ENCODE results near the gene UPK1A. TPM values are rescaled to one million over a fixed set of nuclear protein-coding genes. Genes with fewer than 3 reads are reported as not detected.

The UPK1A gene
- total and polyA plus RNA-seq, 5 experiments from 2014 or later, result not detected

GRCh38 chr19:35715355-35715809 is 49.1 kb downstream of the UPK1A start:
- Mint-ChIP-seq H3K4me3 (peak overlapping the region in 5 of 10 donors; percentile 92 to 99 (median 94)), H3K9me3 (no peaks in the 10 kb centered on the region), H3K4me1 (peaks cover 45 to 78% (median 70%) of the 10 kb centered on the region in 4 donors), H3K27me3 (no peaks in the 10 kb centered on the region), H3K27ac (peak overlapping the region in 5 of 10 donors; percentile 56 to 97 (median 95)), H3K36me3 (peaks cover 0 to 4% (median 0%) of the 10 kb centered on the region in 3 donors)
- ATAC-seq (no peak), DNase-seq (no peak)
- POLR2A ChIA-PET, result interaction anchor here (1.0 to 4.9 kb wide), 4 partner anchors 13 to 25 kb away, joined by 3 to 24 read pairs (median 8); no protein-coding TSS in a partner anchor

- Mint-ChIP-seq H3K36me3 (peaks cover 0 to 9% (median 0%) of the 10 kb centered on the region in 3 donors), H3K9me3 (no peaks in the 10 kb centered on the region), H3K27ac (peak overlapping the region; percentile 89 to 97 (median 94)), H3K27me3 (no peaks in the 10 kb centered on the region), H3K4me3 (peak overlapping the region; percentile 89 to 99 (median 94)), H3K4me1 (peaks cover 42 to 77% (median 65%) of the 10 kb centered on the region in 4 donors)
- ATAC-seq, result no peak
- peak in 3 of 10 donors; percentile 22 to 32 (median 27) for DNase-seq
- POLR2A ChIA-PET, result interaction anchor here (1.0 to 4.9 kb wide), 4 partner anchors 14 to 24 kb away, joined by 3 to 24 read pairs (median 8); no protein-coding TSS in a partner anchor
Observed at GRCh38 chr19:35715981-35716800, 49.9 kb downstream of the UPK1A start.

GRCh38 chr19:35716801-35717664 is 50.7 kb downstream of the UPK1A start:
- H3K27ac Mint-ChIP-seq, result peak overlapping the region; percentile 89 to 97 (median 94)
- peaks cover 0 to 17% (median 0%) of the 10 kb centered on the region in 3 donors for H3K36me3 Mint-ChIP-seq
- peaks cover 41 to 74% (median 64%) of the 10 kb centered on the region in 4 donors for H3K4me1 Mint-ChIP-seq
- ATAC-seq (peak; percentile 83 to 85), DNase-seq (peak; percentile 73 to 99 (median 96))
- POLR2A ChIA-PET, result interaction anchor here (0.8 to 3.0 kb wide), 5 partner anchors 14 to 31 kb away, joined by 3 to 29 read pairs (median 4); partner anchors contain the start of genes IGFLR1 and LIN37
- peak overlapping the region; percentile 89 to 99 (median 94) for H3K4me3 Mint-ChIP-seq
- no peaks in the 10 kb centered on the region for H3K27me3 Mint-ChIP-seq
- H3K9me3 Mint-ChIP-seq, result no peaks in the 10 kb centered on the region

- Mint-ChIP-seq H3K9me3 (no peaks in the 10 kb centered on the region), H3K4me3 (peak within 1 kb of the TSS; percentile 90 to 99 (median 94)), H3K27me3 (no peaks in the 10 kb centered on the region), H3K27ac (peak within 1 kb of the TSS; percentile 91 to 97 (median 94)), H3K4me1 (peaks cover 38 to 72% (median 60%) of the 10 kb centered on the region in 4 donors), H3K36me3 (peaks cover 0 to 25% (median 0%) of the 10 kb centered on the region in 3 donors)
- ATAC-seq (peak; percentile 31 to 34), DNase-seq (peak in 1 of 10 donors; percentile 91)
- POLR2A ChIA-PET, result interaction anchor here (0.8 to 3.0 kb wide), 8 partner anchors 10 to 40 kb away, joined by 3 to 29 read pairs (median 4); partner anchors contain the start of genes IGFLR1, LIN37, PROSER3 and PSENEN
Observed at GRCh38 chr19:35717665-35718344, 51.5 kb downstream of the UPK1A start, which contains the start of gene KMT2B. KMT2B (plus strand) TSS chr19:35718003; CDS start chr19:35718019, 16 bp downstream.

- H3K4me1 Mint-ChIP-seq, result peaks cover 33 to 66% (median 53%) of the 10 kb centered on the region in 4 donors
- peaks cover 0 to 32% (median 0%) of the 10 kb centered on the region in 3 donors for H3K36me3 Mint-ChIP-seq
Observed at GRCh38 chr19:35718345-35719041, 52.2 kb downstream of the UPK1A start.

GRCh38 chr19:35719402-35720162 is 53.3 kb downstream of the UPK1A start:
- Mint-ChIP-seq H3K36me3 (peaks cover 0 to 43% (median 6%) of the 10 kb centered on the region in 3 donors), H3K9me3 (no peaks in the 10 kb centered on the region), H3K4me3 (peak overlapping the region; percentile 82 to 92 (median 88)), H3K4me1 (peaks cover 23 to 59% (median 42%) of the 10 kb centered on the region in 4 donors), H3K27ac (peak overlapping the region in 9 of 10 donors; percentile 71 to 94 (median 90)), H3K27me3 (no peaks in the 10 kb centered on the region)
- DNase-seq (no peak), ATAC-seq (no peak)
- POLR2A ChIA-PET, result interaction anchor here (0.6 to 4.3 kb wide), 5 partner anchors 20 to 209 kb away, joined by 4 to 29 read pairs (median 6); partner anchors contain the start of genes IGFLR1, PROSER3, PSENEN and U2AF1L4

More at GRCh38 chr19:35718345-35719041, 52.2 kb downstream of the UPK1A start:
- POLR2A ChIA-PET, result interaction anchor here (0.5 to 4.3 kb wide), 10 partner anchors 10 to 1320 kb away, joined by 3 to 29 read pairs (median 4); partner anchors contain the start of genes IGFLR1, LIN37, PROSER3 and PSENEN
- H3K4me3 Mint-ChIP-seq, result peak overlapping the region; percentile 82 to 92 (median 88)
- H3K27me3 Mint-ChIP-seq, result no peaks in the 10 kb centered on the region
- peak overlapping the region; percentile 57 to 94 (median 90) for H3K27ac Mint-ChIP-seq
- DNase-seq, result peak in 9 of 10 donors; percentile 36 to 72 (median 46)
- H3K9me3 Mint-ChIP-seq, result no peaks in the 10 kb centered on the region
- ATAC-seq, result peak in 1 of 2 donors; percentile 0

- Mint-ChIP-seq H3K36me3 (peaks cover 0 to 48% (median 6%) of the 10 kb centered on the region in 3 donors), H3K27ac (peak overlapping the region in 5 of 10 donors; percentile 51 to 87 (median 74))
Observed at GRCh38 chr19:35720163-35720524, 53.8 kb downstream of the UPK1A start.

GRCh38 chr19:35720648-35721047 is 54.3 kb downstream of the UPK1A start:
- POLR2A ChIA-PET, result interaction anchor here (0.9 to 4.3 kb wide), 2 partner anchors 19 to 28 kb away, joined by 3 to 26 read pairs; partner anchors contain the start of gene LIN37
- no peak for ATAC-seq
- H3K4me1 Mint-ChIP-seq, result peaks cover 19 to 49% (median 36%) of the 10 kb centered on the region in 4 donors
- DNase-seq, result no peak
- no peaks in the 10 kb centered on the region for H3K9me3 Mint-ChIP-seq
- H3K36me3 Mint-ChIP-seq, result peaks cover 0 to 54% (median 8%) of the 10 kb centered on the region in 3 donors
- no peaks in the 10 kb centered on the region for H3K27me3 Mint-ChIP-seq
- H3K27ac Mint-ChIP-seq, result peak overlapping the region in 1 of 10 donors; percentile 74
- peak overlapping the region in 4 of 10 donors; percentile 15 to 75 (median 20) for H3K4me3 Mint-ChIP-seq

More at GRCh38 chr19:35720163-35720524, 53.8 kb downstream of the UPK1A start:
- Mint-ChIP-seq H3K4me1 (peaks cover 19 to 54% (median 38%) of the 10 kb centered on the region in 4 donors), H3K27me3 (no peaks in the 10 kb centered on the region), H3K9me3 (no peaks in the 10 kb centered on the region), H3K4me3 (peak overlapping the region in 5 of 10 donors; percentile 38 to 65 (median 58))
- POLR2A ChIA-PET, result interaction anchor here (0.6 to 4.3 kb wide), 3 partner anchors 20 to 209 kb away, joined by 4 to 29 read pairs (median 26); partner anchors contain the start of gene IGFLR1
- ATAC-seq (no peak), DNase-seq (no peak)

- Mint-ChIP-seq H3K4me3 (peak overlapping the region in 5 of 10 donors; percentile 2 to 58 (median 33)), H3K27ac (peak overlapping the region in 2 of 10 donors; percentile 7 to 59), H3K4me1 (peaks cover 13 to 45% (median 28%) of the 10 kb centered on the region in 4 donors)
Observed at GRCh38 chr19:35721374-35721773, 55.1 kb downstream of the UPK1A start.

More at GRCh38 chr19:35721374-35721773, 55.1 kb downstream of the UPK1A start:
- ATAC-seq (no peak), DNase-seq (no peak)
- Mint-ChIP-seq H3K27me3 (no peaks in the 10 kb centered on the region), H3K9me3 (no peaks in the 10 kb centered on the region), H3K36me3 (peaks cover 0 to 61% (median 13%) of the 10 kb centered on the region in 3 donors)
- POLR2A ChIA-PET, result interaction anchor here (0.9 to 4.3 kb wide), 3 partner anchors 16 to 27 kb away, joined by 3 to 26 read pairs (median 4); partner anchors contain the start of gene LIN37

Measured in naive thymus-derived CD8-positive, alpha-beta T cell (primary cell).